NCI-H82 (cell line): ENCODE results near the gene SCLY.
"Not testable (repeated sequence)": the region's sequence is repeated elsewhere in the genome, so short reads cannot be mapped to it uniquely, and the experiment has no call there.

Experiments used
- DNase-seq: peaks from one replicate; lab custom pipeline; 2025; lab: John Stamatoyannopoulos, UW

SCLY gene, protein sequence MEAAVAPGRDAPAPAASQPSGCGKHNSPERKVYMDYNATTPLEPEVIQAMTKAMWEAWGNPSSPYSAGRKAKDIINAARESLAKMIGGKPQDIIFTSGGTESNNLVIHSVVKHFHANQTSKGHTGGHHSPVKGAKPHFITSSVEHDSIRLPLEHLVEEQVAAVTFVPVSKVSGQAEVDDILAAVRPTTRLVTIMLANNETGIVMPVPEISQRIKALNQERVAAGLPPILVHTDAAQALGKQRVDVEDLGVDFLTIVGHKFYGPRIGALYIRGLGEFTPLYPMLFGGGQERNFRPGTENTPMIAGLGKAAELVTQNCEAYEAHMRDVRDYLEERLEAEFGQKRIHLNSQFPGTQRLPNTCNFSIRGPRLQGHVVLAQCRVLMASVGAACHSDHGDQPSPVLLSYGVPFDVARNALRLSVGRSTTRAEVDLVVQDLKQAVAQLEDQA

GRCh38 chr2:238060542-238061314 lies at the start of gene SCLY:
TSS of gene SCLY (plus strand) at chr2:238061001. CDS start at chr2:238061055, 54 bp downstream.
- DNase-seq = peak; percentile 99

GRCh38 chr2:238013806-238014205 lies 47.0 kb upstream of the SCLY start:
- no peak for DNase-seq

GRCh38 chr2:238015705-238016104 lies 45.1 kb upstream of the SCLY start:
- no peak for DNase-seq

DNA sequence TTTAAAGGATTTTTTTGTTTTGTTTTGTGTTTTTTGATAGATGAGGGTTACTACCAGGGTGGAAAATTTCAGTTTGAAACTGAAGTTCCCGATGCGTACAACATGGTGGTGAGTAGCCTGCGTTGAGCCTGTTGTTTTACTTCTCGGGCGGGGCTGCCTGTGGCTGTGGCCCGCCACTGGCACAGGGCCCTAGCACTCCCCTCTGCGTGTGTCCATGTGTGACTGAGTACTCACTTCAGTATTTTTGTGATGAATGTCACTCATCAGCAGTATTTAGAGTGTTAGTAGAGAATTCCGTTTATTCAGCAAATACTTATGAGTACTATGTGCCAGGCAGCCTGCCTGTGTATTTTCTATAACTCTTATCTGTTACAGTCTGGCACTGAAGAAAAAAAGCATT lies 44.3 kb upstream of the SCLY start:
- DNase-seq = no peak

DNA sequence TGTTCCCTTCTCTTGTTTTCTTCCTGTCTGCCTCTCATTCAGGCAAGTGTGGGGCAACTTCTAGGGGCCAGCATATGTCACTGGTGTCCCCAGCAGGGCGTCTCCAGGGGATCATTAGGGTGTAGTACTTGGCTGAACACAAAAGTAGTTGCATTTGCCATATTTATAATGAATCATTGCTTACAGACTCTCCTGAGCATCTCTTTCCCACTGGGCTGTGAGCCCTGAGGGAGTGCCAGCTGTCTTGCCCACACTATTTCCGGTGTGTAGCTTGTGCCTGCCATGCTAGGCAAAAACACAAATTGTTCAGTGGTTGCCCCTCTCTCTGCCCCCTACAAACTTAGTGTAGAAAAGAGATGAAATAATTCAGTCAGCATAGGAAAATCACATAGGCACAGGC lies 40.8 kb upstream of the SCLY start:
- no peak for DNase-seq

- DNase-seq = no peak
Measured at GRCh38 chr2:238020816-238021215, 40.0 kb upstream of the SCLY start.

DNA sequence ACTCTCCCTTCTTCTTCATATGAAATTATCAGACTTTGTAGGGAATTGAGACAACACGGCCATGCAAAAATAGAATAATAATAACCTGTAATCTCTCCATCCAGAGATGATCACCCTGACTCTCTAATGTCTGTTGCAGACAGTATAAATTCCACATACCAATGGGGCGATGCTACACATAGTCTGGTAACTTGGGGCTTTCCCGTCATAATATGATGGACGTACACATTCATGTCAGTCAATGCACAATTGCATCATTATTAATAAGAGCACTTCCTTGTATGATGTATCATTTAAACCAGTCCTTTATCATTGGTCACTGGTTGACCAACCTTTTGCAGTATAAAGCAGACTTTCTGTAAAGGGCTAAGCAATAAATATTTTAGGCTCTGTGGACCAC lies 39.5 kb upstream of the SCLY start:
- DNase-seq = no peak

- no peak for DNase-seq
Measured at GRCh38 chr2:238022594-238023157, 38.1 kb upstream of the SCLY start.

GRCh38 chr2:238023608-238024007 lies 37.2 kb upstream of the SCLY start:
- DNase-seq = no peak

- DNase-seq = no peak
Measured at GRCh38 chr2:238024986-238025385, 35.8 kb upstream of the SCLY start.

- no peak for DNase-seq
Measured at GRCh38 chr2:238025741-238026360, 35.0 kb upstream of the SCLY start.

DNA sequence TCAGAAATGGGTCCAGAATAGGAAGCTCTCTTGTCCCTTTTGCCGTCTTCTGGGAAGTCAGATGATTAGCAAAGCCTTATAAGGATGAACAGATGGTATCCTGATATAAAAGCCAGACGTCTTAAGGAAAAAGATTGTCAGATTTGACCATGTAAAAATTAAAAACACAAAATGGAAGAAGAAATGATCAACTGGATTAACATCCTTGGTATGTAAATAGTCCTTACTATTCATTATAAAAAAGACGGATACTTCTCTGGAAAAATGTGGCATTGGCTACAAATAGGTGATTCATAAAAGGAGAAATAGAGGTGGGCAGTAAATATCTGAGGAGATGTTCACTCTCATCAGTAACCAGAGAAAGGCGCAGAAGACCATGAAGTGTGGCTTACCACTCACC lies 33.7 kb upstream of the SCLY start:
- DNase-seq = no peak

DNA sequence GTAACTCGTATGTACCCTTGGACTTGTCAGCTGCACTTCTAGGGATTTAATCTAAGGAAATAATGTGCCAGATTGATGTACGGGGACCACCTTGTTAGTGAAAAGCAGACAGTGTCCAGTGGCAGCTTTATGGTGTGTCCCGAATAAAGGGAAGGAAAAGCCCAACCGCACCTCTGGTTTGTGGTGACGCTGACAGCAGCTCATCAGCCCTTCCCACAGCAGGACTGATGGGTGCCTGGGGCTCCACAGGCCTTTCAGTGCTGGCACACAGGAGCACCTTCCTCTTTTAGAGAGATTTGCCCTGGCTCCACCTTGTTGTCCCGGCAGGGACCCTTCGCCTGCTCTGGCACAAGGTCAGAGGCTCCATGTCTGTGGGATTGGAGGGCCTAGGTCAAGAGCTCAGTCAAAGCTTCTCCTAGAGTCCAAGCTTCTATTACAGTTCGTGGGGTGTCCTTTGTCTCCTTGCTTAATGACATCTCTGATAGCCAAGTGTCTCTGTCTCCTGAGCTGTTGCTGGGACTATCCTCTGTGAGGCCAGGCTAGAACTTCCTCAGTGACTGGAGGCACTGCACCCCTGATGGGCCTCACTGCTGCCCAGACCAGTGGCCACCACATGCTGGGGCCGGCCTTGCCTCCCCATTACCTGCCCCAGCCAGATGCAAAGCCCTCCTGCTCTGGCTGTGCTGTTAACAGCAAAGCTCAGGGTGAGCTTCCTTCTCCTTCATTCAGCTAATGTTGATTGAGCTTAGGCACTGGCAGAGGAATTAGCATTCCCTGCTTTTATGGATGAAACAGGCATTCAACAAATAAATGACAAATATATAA lies 33.0 kb upstream of the SCLY start:
- no peak for DNase-seq

DNA sequence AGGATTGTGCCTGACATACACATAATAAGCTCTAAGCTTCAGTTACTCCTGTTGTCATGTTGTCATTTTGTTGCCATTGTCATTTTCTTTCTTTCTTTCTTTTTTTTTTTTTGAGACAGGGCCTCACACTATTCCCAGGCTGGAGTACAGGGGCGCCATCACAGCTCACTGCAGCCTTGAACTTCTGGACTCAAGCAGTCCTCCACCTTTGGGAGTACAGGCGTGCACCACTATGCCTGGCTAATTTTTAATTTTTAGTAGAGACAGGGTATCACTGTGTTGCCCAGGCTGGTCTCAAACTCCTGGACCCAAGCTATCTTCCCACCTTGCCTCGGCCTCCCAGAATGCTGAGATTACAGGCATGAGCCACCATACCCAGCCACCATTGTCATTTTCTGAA lies 30.9 kb upstream of the SCLY start:
- no peak for DNase-seq

- peak; percentile 36 for DNase-seq
Measured at GRCh38 chr2:238030422-238031155, 30.2 kb upstream of the SCLY start.

- DNase-seq = no peak
Measured at GRCh38 chr2:238031751-238032150, 29.1 kb upstream of the SCLY start.

DNA sequence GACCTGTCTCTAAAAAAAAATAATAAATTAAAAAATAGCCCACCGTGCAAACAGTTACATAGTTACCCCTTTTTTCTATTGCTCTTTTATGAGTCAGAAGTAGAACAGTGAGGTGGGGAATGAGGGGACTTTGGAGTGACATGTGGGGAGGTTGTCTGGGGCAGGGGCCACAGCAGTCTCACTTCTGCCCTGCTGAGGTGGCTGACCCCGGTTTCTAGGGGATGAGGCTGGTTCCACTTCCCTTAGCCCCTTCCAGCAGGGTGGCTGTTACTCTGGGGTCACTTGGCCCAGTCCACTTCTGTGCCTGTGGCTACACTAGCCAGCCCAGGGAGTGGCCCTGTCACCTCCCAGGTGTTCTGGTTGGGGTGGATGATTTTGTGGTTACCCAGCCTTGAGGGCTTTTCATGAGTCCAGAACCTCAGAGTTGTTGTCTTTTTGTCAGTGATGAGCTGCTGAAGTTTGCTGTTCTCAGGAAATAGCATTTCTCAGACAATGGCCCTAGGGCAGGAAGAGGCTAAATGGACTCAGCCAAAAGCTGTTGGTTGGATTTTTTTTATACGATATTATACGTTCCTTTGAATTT lies 28.0 kb upstream of the SCLY start:
- no peak for DNase-seq

DNA sequence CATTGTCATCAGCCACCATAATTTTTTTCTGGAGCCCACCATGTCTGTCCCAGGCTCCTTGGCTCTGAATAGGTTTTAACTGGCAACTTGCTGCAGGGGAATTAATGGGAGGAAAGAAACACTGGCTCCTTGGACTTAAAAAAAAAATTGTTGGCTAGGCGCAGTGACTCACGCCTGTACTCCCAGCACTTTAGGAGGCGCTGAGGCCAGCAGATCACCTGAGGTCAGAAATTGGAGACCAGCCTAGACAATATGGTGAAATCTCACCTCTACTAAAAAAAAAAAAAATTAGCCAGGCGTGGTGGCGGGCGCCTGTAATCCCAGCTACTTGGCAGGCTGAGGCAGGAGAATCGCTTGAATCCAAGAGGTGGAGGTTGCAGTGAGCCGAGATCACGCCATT lies 26.8 kb upstream of the SCLY start:
- not testable (repeated sequence) for DNase-seq

GRCh38 chr2:238038203-238038602 lies 22.6 kb upstream of the SCLY start:
- no peak for DNase-seq

- no peak for DNase-seq
Measured at GRCh38 chr2:238039151-238039550, 21.6 kb upstream of the SCLY start.

- no peak for DNase-seq
Measured at GRCh38 chr2:238039985-238040384, 20.8 kb upstream of the SCLY start.
